GM08714 (cell line): ENCODE results near the gene GULP1.

ENCODE experiments used
- H3K4me3 ChIP-seq: fragments of 200-500 bp; sonication (Bioruptor generic); 2 replicates; pipeline ENCODE4 v1.5.1; 2014; ENCODE audit warnings: mild to moderate bottlenecking, low read length, inconsistent platforms
- ZNF274 ChIP-seq: IDR thresholded peaks from 2 replicates; pipeline ENCODE4 v1.6.1; 2012; ENCODE audit warnings: mild to moderate bottlenecking, low read depth, low read length

The GULP1 gene

DNA sequence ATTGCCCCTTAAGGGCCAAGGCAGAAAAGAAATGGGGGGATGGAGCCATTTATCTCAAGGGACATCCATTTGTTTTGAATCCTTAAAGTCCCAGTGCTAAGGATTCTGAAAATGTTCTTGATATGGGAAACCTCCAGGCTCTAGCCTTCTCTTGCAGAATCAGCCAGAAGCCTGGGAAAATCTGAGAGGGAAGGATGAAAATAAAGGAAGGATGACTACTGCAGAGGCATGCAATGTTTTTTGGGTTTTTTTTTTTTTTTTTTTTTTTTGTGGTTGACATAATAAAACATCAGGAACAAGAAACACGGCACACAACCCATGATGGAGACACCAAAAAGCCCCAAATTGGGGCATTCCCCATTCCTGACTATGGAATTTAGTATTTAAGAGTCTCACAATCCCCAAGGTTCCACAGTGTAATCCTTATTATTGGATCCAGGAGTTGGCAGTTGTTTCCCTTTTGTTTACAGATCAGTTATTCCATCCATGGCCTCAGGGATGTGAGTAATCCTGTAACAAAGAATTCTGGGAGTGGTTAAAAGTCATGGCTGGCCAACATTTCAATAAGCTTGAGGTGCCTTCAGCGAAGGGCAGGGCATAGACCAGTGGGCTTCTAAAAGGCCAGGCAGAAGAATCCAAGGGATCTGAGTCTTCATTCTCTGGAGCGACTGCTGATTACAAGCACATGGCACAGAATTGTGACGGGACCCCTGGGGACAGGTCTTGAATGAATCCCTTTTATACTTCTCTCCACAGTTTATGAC is 337.5 kb downstream of the GULP1 start:
- TF ChIP-seq ZNF274, result no peak
- no peak overlapping the region for H3K4me3 ChIP-seq

DNA sequence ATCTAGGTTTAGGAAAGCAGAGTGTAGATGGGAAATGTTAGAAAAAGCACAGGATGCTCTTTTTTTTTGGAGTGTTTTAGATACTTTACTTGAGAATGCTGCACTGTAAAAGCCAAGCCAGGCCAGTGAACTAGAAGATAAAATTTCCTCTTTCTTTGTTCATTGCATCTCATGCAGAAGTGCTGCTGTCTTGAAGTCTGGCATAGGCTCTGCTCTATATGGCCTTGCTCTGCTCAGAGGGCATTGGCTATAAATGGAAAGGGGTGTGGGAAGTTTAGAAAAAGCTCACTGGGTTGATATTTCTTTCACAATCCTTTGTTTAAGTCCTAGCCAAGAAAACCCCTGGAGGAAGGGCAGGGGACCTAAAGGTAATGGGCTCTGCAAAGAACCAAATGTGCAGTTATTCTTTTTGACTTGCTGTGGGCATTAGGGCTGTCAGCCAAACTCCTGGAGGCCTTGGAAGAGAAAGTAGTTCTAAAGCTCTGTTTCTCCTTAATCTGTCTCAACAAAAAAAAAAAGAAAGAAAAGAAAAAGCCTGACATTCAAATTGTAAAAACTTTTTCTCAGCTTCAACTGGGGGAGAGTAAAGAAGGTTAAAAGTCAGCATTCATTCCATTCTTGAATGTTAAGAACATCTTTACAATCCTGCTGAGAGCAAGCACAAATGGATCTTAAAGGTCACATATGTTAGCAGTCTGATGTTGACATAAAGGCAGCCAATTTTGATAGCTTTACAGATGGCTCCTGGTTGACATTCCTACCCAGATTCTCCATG is 338.3 kb downstream of the GULP1 start:
- no peak for TF ChIP-seq ZNF274
- H3K4me3 ChIP-seq, result no peak overlapping the region

GRCh38 chr2:188631037-188631809 is 339.5 kb downstream of the GULP1 start:
- TF ChIP-seq ZNF274, result no peak
- H3K4me3 ChIP-seq, result no peak overlapping the region

- H3K4me3 ChIP-seq, result no peak overlapping the region
- TF ChIP-seq ZNF274, result no peak
Observed at GRCh38 chr2:188634656-188635055, 343.0 kb downstream of the GULP1 start.
